DND-41 (cell line): Measurements from ENCODE around the gene ATXN1.

ENCODE experiments used
- CTCF ChIP-seq: IDR thresholded peaks from 2 replicates; pipeline ENCODE4 v1.5.1; 2012; ENCODE audit warnings: borderline replicate concordance, low read length, moderate library complexity, mild to moderate bottlenecking; ENCODE audit not compliant: poor library complexity, severe bottlenecking; ENCODE audit errors: extremely low read depth
- EZH2 ChIP-seq: IDR thresholded peaks from 3 replicates; pipeline ENCODE4 v1.6.1; 2012; ENCODE audit warnings: borderline replicate concordance, low read depth, mild to moderate bottlenecking, moderate library complexity, low read length, inconsistent platforms; ENCODE audit not compliant: severe bottlenecking

GRCh38 chr6:16747232-16748024 lies 13.8 kb downstream of the ATXN1 start:
- TF ChIP-seq CTCF (no peak), EZH2 (no peak)
